HG03175 (cell line): Measurements from ENCODE around the gene IL15.
"Not testable (repeated sequence)": the region's sequence is repeated elsewhere in the genome, so short reads cannot be mapped to it uniquely, and the experiment has no call there.

ENCODE experiments used
- ATAC-seq: cut with Tn5 transposase; IDR thresholded peaks from one replicate; pipeline ENCODE4 v1.9.1; 2021; ENCODE audit warnings: mild to moderate bottlenecking, moderate library complexity; ENCODE audit not compliant: unreplicated experiment

IL15 gene

GRCh38 chr4:141645611-141646340 lies 9.4 kb downstream of the IL15 start:
- no peak for ATAC-seq

- ATAC-seq, result no peak
These were observed 10.6 kb downstream of the IL15 start for GRCh38 chr4:141646969-141647368.

GRCh38 chr4:141647966-141648365 lies 11.6 kb downstream of the IL15 start:
- ATAC-seq, result no peak

- no peak for ATAC-seq
These were observed 15.9 kb downstream of the IL15 start for GRCh38 chr4:141652161-141652778.

GRCh38 chr4:141654098-141654497 lies 17.7 kb downstream of the IL15 start:
- ATAC-seq, result no peak

- ATAC-seq, result no peak
These were observed 19.6 kb downstream of the IL15 start for GRCh38 chr4:141656031-141656430.

- peak; percentile 19 for ATAC-seq
These were observed 21.3 kb downstream of the IL15 start for GRCh38 chr4:141657550-141658250.

- peak; percentile 81 for ATAC-seq
These were observed 21.9 kb downstream of the IL15 start for GRCh38 chr4:141658309-141658708.

- no peak for ATAC-seq
These were observed 23.2 kb downstream of the IL15 start for GRCh38 chr4:141659539-141659938.

GRCh38 chr4:141660880-141661279 lies 24.5 kb downstream of the IL15 start:
- ATAC-seq, result no peak

- no peak for ATAC-seq
These were observed 32.0 kb downstream of the IL15 start for GRCh38 chr4:141668200-141668910.

- ATAC-seq, result no peak
These were observed 33.1 kb downstream of the IL15 start for GRCh38 chr4:141669501-141669900.

GRCh38 chr4:141675384-141675783 lies 39.0 kb downstream of the IL15 start:
- no peak for ATAC-seq

- no peak for ATAC-seq
These were observed 39.8 kb downstream of the IL15 start for GRCh38 chr4:141676087-141676670.

- ATAC-seq, result no peak
These were observed 43.7 kb downstream of the IL15 start for GRCh38 chr4:141680060-141680459.

GRCh38 chr4:141684785-141685184 lies 48.4 kb downstream of the IL15 start:
- no peak for ATAC-seq

GRCh38 chr4:141686146-141686775 lies 49.9 kb downstream of the IL15 start:
- ATAC-seq, result no peak

- ATAC-seq, result no peak
These were observed 50.5 kb downstream of the IL15 start for GRCh38 chr4:141686879-141687278.

- not testable (repeated sequence) for ATAC-seq
These were observed 53.4 kb downstream of the IL15 start for GRCh38 chr4:141689726-141690296.

GRCh38 chr4:141691247-141691646 lies 54.9 kb downstream of the IL15 start:
- not testable (repeated sequence) for ATAC-seq
